Prostate gland (tissue), 2 donors: Measurements from ENCODE around the gene OR1B1. TPM values are rescaled to one million over a fixed set of nuclear protein-coding genes. Genes with fewer than 3 reads are reported as not detected.

Experiments used
- DNase-seq: peaks from one replicate; pipeline ENCODE4 v3.0.0-alpha.2; 2019; ENCODE audit warnings: low spot score
- H3K27ac ChIP-seq, 2 donors: fragments of 200-600 bp; sonication (generic); 2 replicates each; pipeline ENCODE4 v1.5.1; 2017 to 2019
- H3K27me3 ChIP-seq: fragments of 200-600 bp; sonication (generic); replicated peaks from 2 replicates; pipeline ENCODE4 v1.5.1; 2019; ENCODE audit not compliant: insufficient read depth
- H3K36me3 ChIP-seq, 2 donors: fragments of 200-600 bp; sonication (generic); 1 replicate in 1 of 2; 2 replicates in 1 of 2; pipeline versions ENCODE4 v1.5.1 to v1.8.1; 2017 to 2019
- H3K4me1 ChIP-seq: fragments of 200-600 bp; sonication (generic); replicated peaks from 2 replicates; pipeline ENCODE4 v1.5.1; 2019
- H3K4me3 ChIP-seq, 2 donors: fragments of 200-600 bp; sonication (generic); 2 replicates each; pipeline ENCODE4 v1.5.1; 2017 to 2019
- H3K9me3 ChIP-seq: fragments of 200-600 bp; sonication (generic); 2 replicates; pipeline ENCODE4 v1.5.1; 2017
- CTCF ChIP-seq, 4 experiments: fragments of 200-600 bp in 2 of 4; fragments of 450-650 bp in 2 of 4; sonication (generic) in 2 of 4; IDR thresholded peaks; 1 replicate in 3 of 4; 2 replicates in 1 of 4; pipeline ENCODE4 v1.5.1; 2016 to 2019; ENCODE audit warnings: antibody characterized with exemption in 4 of 4, mild to moderate bottlenecking in 2 of 4, moderate library complexity in 2 of 4
- POLR2A ChIP-seq: fragments of 450-650 bp; IDR thresholded peaks from one replicate; pipeline ENCODE4 v1.6.1; 2016; ENCODE audit warnings: antibody characterized with exemption, mild to moderate bottlenecking
- POLR2AphosphoS5 ChIP-seq: sonication (generic); formaldehyde crosslinking; IDR thresholded peaks from one replicate; pipeline ENCODE4 v1.6.1; 2017; ENCODE audit warnings: antibody characterized with exemption
- WGBS: methylation state at CpG from one replicate; pipeline ENCODE4 v1.1.5; 2018; 5-methylcytosine and 5-hydroxymethylcytosine counted together
- intact Hi-C: fragments of 100-400 bp; cut with DNase I; formaldehyde crosslinking; loops from one replicate; pipeline ENCODE4 v1.14.2; 2022
- total RNA-seq, 2 donors: library from RNA; depleted of rRNA; stranded (reverse); fragments of >200 nt; gene quantifications; one replicate each; pipeline ENCODE4 v1.1.0, GENCODE V29; 2016

Gene OR1B1
- total RNA-seq, 2 donors from 2014 or later: not detected

DNA sequence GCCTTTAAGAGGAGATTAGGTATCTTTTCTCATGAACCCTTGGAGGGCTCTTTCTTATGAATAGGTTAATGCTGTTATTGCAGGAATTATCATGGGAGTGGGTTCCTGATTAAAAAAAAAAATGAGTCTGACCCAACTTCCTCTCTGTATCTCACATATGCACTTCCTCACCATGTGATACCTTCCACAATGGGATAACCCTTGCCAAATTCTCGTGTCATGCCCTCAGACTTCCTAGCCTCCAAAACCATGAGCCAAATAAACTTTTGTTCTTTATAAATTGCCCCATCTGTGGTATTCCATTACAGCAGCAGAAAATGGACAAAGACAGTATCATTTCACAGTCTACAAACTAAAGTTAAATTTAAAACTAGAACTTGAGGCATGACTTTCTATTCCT, 1.0 kb downstream of the OR1B1 start:
- Histone ChIP-seq H3K27me3 (no peaks in the 10 kb centered on the region), H3K9me3 (no peaks in the 10 kb centered on the region), H3K27ac (no peak overlapping the region), H3K36me3 (no peaks in the 10 kb centered on the region), H3K4me3 (no peak overlapping the region), H3K4me1 (no peaks in the 10 kb centered on the region)
- no peak for DNase-seq
- 23% methylated on average over 1 of the region's 1 CpG for WGBS
- no peak for TF ChIP-seq POLR2A
- TF ChIP-seq CTCF (IDR thresholded peaks at IDR 0.05): no peak
- TF ChIP-seq POLR2AphosphoS5: no peak
- intact Hi-C loops: no loop called here

- H3K4me3 ChIP-seq: no peak overlapping the region
- no peak overlapping the region for H3K27ac ChIP-seq
- no peak for TF ChIP-seq POLR2AphosphoS5
- no peak for TF ChIP-seq CTCF (IDR thresholded peaks at IDR 0.05)
- TF ChIP-seq POLR2A: no peak
- H3K9me3 ChIP-seq: no peaks in the 10 kb centered on the region
- H3K27me3 ChIP-seq: no peaks in the 10 kb centered on the region
- H3K4me1 ChIP-seq: no peaks in the 10 kb centered on the region
- 49% methylated on average over 2 of the region's 2 CpGs for WGBS
- intact Hi-C loops: no loop called here
- DNase-seq: no peak
- H3K36me3 ChIP-seq: no peaks in the 10 kb centered on the region
Measured at GRCh38 chr9:122642226-122642625, 15.2 kb downstream of the OR1B1 start.

GRCh38 chr9:122619996-122620395, 37.4 kb downstream of the OR1B1 start:
- Histone ChIP-seq H3K36me3 (no peaks in the 10 kb centered on the region), H3K9me3 (no peaks in the 10 kb centered on the region), H3K4me3 (no peak overlapping the region), H3K27ac (no peak overlapping the region), H3K27me3 (no peaks in the 10 kb centered on the region), H3K4me1 (no peaks in the 10 kb centered on the region)
- intact Hi-C loops: no loop called here
- no peak for DNase-seq
- WGBS: 87% methylated on average over 7 of the region's 7 CpGs
- TF ChIP-seq POLR2A (no peak), CTCF (IDR thresholded peaks at IDR 0.05) (no peak), POLR2AphosphoS5 (no peak)

DNA sequence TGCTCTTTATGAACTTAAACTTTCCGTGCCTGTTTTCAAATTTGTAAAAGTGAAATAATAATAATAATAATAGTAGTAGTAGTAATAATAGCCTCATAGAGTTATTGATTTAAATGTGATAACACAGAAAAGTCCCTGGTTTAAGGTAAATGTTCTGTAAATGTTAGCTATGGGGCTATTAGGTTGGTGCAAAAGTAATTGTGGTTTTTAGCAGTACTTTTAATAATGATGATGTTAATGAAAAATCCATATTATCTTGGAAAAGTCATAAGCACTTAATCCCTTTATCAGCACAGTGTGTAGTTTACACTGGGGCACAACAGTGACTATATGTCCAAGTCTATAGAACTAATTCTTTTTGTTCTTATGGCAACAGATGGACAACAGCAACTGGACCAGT, 43.1 kb downstream of the OR1B1 start, which contains the start of gene OR1Q1:
TSS of gene OR1Q1 (plus strand) at position 377 of the 400 bp plus-strand sequence. CDS start at position 377, 0 bp downstream.
- DNase-seq: no peak
- no peaks in the 10 kb centered on the region for H3K9me3 ChIP-seq
- no peaks in the 10 kb centered on the region for H3K36me3 ChIP-seq
- WGBS: 90% methylated on average over 1 of the region's 1 CpG
- no peaks in the 10 kb centered on the region for H3K4me1 ChIP-seq
- no peaks in the 10 kb centered on the region for H3K27me3 ChIP-seq
- no peak within 1 kb of the TSS for H3K4me3 ChIP-seq
- no peak within 1 kb of the TSS for H3K27ac ChIP-seq
- intact Hi-C loops: no loop called here
- TF ChIP-seq CTCF (IDR thresholded peaks at IDR 0.05) (no peak), POLR2A (no peak), POLR2AphosphoS5 (no peak)

- Histone ChIP-seq H3K36me3 (no peaks in the 10 kb centered on the region), H3K27me3 (no peaks in the 10 kb centered on the region), H3K4me3 (no peak overlapping the region), H3K9me3 (no peaks in the 10 kb centered on the region), H3K27ac (no peak overlapping the region), H3K4me1 (no peaks in the 10 kb centered on the region)
- no peak for DNase-seq
- intact Hi-C loops: no loop called here
- WGBS: 71% methylated on average over 4 of the region's 4 CpGs
- TF ChIP-seq POLR2AphosphoS5 (no peak), POLR2A (no peak), CTCF (IDR thresholded peaks at IDR 0.05) (no peak)
Measured at GRCh38 chr9:122609804-122610203, 47.6 kb downstream of the OR1B1 start.
